Transverse colon (tissue), 4 donors: ENCODE data around the gene SLAMF1.

Experiments
- EP300 ChIP-seq: sonication (generic); formaldehyde crosslinking; IDR thresholded peaks from one replicate; pipeline ENCODE4 v1.6.1; 2017; ENCODE audit warnings: antibody characterized with exemption, low read depth
- POLR2A ChIP-seq: fragments of 450-650 bp; IDR thresholded peaks from one replicate; pipeline ENCODE4 v1.6.1; 2016; ENCODE audit warnings: antibody characterized with exemption, mild to moderate bottlenecking, moderate library complexity
- POLR2AphosphoS5 ChIP-seq, 3 donors: sonication (generic); formaldehyde crosslinking; IDR thresholded peaks; one replicate each; pipeline ENCODE4 v1.6.1; 2016; ENCODE audit warnings: antibody characterized with exemption in 3 of 3
- TF ChIP-seq, protein P1 (sequence below), 5 experiments: fragments of 200-600 bp in 3 of 5; fragments of 450-650 bp in 2 of 5; sonication (generic) in 3 of 5; IDR thresholded peaks; 1 replicate in 2 of 5; 2 replicates in 3 of 5; pipeline ENCODE4 v1.5.1; 2016 to 2017; ENCODE audit warnings: antibody characterized with exemption in 5 of 5, inconsistent platforms in 3 of 5, mild to moderate bottlenecking in 2 of 5, moderate library complexity in 1 of 5

DNA sequence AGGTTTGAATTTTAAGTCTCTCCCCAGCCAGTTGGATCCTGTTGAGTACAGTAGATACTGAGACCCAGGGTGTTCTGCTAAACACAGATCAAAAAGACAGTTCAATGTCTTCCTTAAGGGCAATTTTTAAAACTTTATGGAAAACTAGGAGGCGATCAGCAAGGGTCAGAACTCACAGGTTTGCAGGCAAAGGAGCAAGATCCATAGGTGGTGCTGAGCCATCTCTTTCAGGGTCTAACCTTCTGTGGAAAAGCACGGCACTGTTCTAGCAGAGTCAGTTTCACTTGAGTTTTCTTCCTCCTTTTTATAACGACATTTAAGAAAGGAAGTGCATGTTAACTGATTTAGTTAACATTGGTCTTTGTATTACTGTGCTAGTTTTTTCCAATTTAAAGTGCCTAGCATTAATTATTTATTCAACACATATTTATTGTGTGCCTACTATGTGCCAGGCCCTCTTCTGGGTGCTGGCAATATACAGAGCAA lies 67.6 kb downstream of the SLAMF1 start, which contains the start of gene CD84:
- TF ChIP-seq POLR2AphosphoS5 (IDR thresholded peaks at IDR 0.05) (peak in 2 of 3 donors; percentile 34 to 39), EP300 (no peak), POLR2A (no peak)
- TF ChIP-seq, protein P1, sequence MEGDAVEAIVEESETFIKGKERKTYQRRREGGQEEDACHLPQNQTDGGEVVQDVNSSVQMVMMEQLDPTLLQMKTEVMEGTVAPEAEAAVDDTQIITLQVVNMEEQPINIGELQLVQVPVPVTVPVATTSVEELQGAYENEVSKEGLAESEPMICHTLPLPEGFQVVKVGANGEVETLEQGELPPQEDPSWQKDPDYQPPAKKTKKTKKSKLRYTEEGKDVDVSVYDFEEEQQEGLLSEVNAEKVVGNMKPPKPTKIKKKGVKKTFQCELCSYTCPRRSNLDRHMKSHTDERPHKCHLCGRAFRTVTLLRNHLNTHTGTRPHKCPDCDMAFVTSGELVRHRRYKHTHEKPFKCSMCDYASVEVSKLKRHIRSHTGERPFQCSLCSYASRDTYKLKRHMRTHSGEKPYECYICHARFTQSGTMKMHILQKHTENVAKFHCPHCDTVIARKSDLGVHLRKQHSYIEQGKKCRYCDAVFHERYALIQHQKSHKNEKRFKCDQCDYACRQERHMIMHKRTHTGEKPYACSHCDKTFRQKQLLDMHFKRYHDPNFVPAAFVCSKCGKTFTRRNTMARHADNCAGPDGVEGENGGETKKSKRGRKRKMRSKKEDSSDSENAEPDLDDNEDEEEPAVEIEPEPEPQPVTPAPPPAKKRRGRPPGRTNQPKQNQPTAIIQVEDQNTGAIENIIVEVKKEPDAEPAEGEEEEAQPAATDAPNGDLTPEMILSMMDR (IDR thresholded peaks at IDR 0.05): no peak
